HepG2 (cell line): ENCODE measurements around the gene BFSP1. TPM values are rescaled to one million over a fixed set of nuclear protein-coding genes. Genes with fewer than 3 reads are reported as not detected.

Experiments used
- CHD2 ChIP-seq: IDR thresholded peaks from 2 replicates; pipeline ENCODE4 v1.6.1; 2011; ENCODE audit warnings: low read depth, low read length, improper control_type of control experiment
- HIVEP1 ChIP-seq: sonication (generic); formaldehyde crosslinking; IDR thresholded peaks from 2 replicates; pipeline ENCODE4 v1.4.0; 2020; ENCODE audit warnings: mild to moderate bottlenecking, missing genetic modification reagents
- HMG20B ChIP-seq: conservative IDR thresholded peaks from 2 replicates; pipeline ENCODE4 v1.6.1; 2016; ENCODE audit warnings: missing genetic modification reagents, missing compliant biosample characterization
- HNRNPUL1 ChIP-seq: fragments of 200-400 bp; formaldehyde crosslinking; IDR thresholded peaks from 2 replicates; pipeline ENCODE4 v1.6.1; 2017; ENCODE audit warnings: low read depth, mild to moderate bottlenecking, low read length, moderate library complexity
- HOXA3 ChIP-seq: sonication (generic); formaldehyde crosslinking; IDR thresholded peaks from 2 replicates; pipeline ENCODE4 v1.5.0; 2020; ENCODE audit warnings: missing genetic modification reagents
- KLF13 ChIP-seq: sonication (generic); formaldehyde crosslinking; IDR thresholded peaks from 2 replicates; pipeline ENCODE4 v1.4.0; 2020; ENCODE audit warnings: mild to moderate bottlenecking, missing genetic modification reagents
- MED8 ChIP-seq: sonication (generic); formaldehyde crosslinking; IDR thresholded peaks from 2 replicates; pipeline ENCODE4 v1.8.1; 2023; ENCODE audit warnings: mild to moderate bottlenecking, missing genetic modification reagents; ENCODE audit not compliant: insufficient replicate concordance
- MNT ChIP-seq: fragments of 450-650 bp; IDR thresholded peaks from 2 replicates; pipeline ENCODE4 v1.6.1; 2016
- SNAI1 ChIP-seq: sonication (generic); formaldehyde crosslinking; IDR thresholded peaks from 2 replicates; pipeline ENCODE4 v1.5.0; 2020; ENCODE audit warnings: mild to moderate bottlenecking, missing genetic modification reagents, borderline replicate concordance
- SP2 ChIP-seq: sonication (generic); formaldehyde crosslinking; IDR thresholded peaks from 2 replicates; pipeline ENCODE4 v1.5.1; 2020; ENCODE audit warnings: mild to moderate bottlenecking, missing genetic modification reagents
- TEAD2 ChIP-seq: sonication (generic); formaldehyde crosslinking; IDR thresholded peaks from 2 replicates; pipeline ENCODE4 v1.9.0; 2021; ENCODE audit warnings: missing genetic modification reagents
- ZNF407 ChIP-seq: sonication (generic); formaldehyde crosslinking; IDR thresholded peaks from one replicate; pipeline ENCODE4 v1.5.1; 2020; ENCODE audit warnings: mild to moderate bottlenecking, missing genetic modification reagents; ENCODE audit errors: not compliant biosample characterization
- ZNF556 ChIP-seq: sonication (generic); formaldehyde crosslinking; IDR thresholded peaks from 2 replicates; pipeline ENCODE4 v1.4.0; 2020; ENCODE audit warnings: mild to moderate bottlenecking, missing genetic modification reagents, borderline replicate concordance
- ZXDC ChIP-seq: sonication (generic); formaldehyde crosslinking; IDR thresholded peaks from 2 replicates; pipeline ENCODE4 v1.5.0; 2020; ENCODE audit warnings: mild to moderate bottlenecking, missing genetic modification reagents
- polyA plus RNA-seq, 8 experiments: library from polyadenylated mRNA; depleted of rRNA in 3 of 8; stranded (reverse) in 7 of 8; unstranded in 1 of 8; fragments of >200 nt; fragmentation: Illumina TruSeq in 4 of 8; extraction: Trizol in 4 of 8; gene quantifications; 2 replicates each; pipeline versions ENCODE4 v1.2.1 to v1.2.3, GENCODE V29; 2011 to 2016; ENCODE audit warnings: low read depth in 4 of 8, missing spikeins in 1 of 8, mixed read lengths in 1 of 8; ENCODE audit not compliant: insufficient read depth in 1 of 8
- total RNA-seq, 5 experiments: library from RNA; depleted of rRNA; stranded (reverse); fragments of >200 nt; fragmentation: Illumina TruSeq; extraction: Trizol; gene quantifications; 2 replicates each; pipeline ENCODE4 v1.2.3, GENCODE V29; 2016; ENCODE audit warnings: low read depth in 1 of 5
- TF ChIP-seq, protein P1 (sequence below): sonication (generic); formaldehyde crosslinking; IDR thresholded peaks from 2 replicates; pipeline ENCODE4 v1.5.1; 2020; ENCODE audit warnings: missing genetic modification reagents, mild to moderate bottlenecking, borderline replicate concordance

The BFSP1 gene
- total and polyA plus RNA-seq, 2 of the 13 experiments (the other 11 are each of a cell fraction or from before 2014, with no cell fraction given) = 0.22 to 0.26 TPM

GRCh38 chr20:17569616-17570346 is 38.6 kb upstream of the BFSP1 start, which contains the start of gene DSTN (continued):
- peak; percentile 97 for TF ChIP-seq ZNF407
- 0 out of 2 replicates have a peak, but pooled peaks have one; percentile 7 for TF ChIP-seq ZNF556 (CRISPR knock-in tag)
- peak; percentile 74 for TF ChIP-seq HOXA3 (CRISPR knock-in tag)
- 0 out of 2 replicates have a peak, but pooled peaks have one; percentile 30 for TF ChIP-seq HIVEP1 (CRISPR knock-in tag)
- TF ChIP-seq HNRNPUL1 = peak; percentile 28; the same call in 1 of the 2 replicates
- peak; percentile 84; the same call in 1 of the 2 replicates for TF ChIP-seq KLF13 (CRISPR knock-in tag)
- TF ChIP-seq, protein P1, sequence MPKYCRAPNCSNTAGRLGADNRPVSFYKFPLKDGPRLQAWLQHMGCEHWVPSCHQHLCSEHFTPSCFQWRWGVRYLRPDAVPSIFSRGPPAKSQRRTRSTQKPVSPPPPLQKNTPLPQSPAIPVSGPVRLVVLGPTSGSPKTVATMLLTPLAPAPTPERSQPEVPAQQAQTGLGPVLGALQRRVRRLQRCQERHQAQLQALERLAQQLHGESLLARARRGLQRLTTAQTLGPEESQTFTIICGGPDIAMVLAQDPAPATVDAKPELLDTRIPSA (CRISPR knock-in tag) = peak; percentile 90; the same call in 1 of the 2 replicates
- TF ChIP-seq SP2 (CRISPR knock-in tag) = peak; percentile 58; the same call in 1 of the 2 replicates
- peak; percentile 53; the same call in 1 of the 2 replicates for TF ChIP-seq SNAI1 (CRISPR knock-in tag)
- 0 out of 2 replicates have a peak, but pooled peaks have one; percentile 49 for TF ChIP-seq CHD2
- TF ChIP-seq HMG20B (CRISPR knock-in tag) = 0 out of 2 replicates have a peak, but pooled peaks have one; percentile 39
- peak; percentile 20; the same call in 1 of the 2 replicates for TF ChIP-seq ZXDC (CRISPR knock-in tag)
- no peak for TF ChIP-seq TEAD2 (CRISPR knock-in tag)
- TF ChIP-seq MED8 (CRISPR knock-in tag) = no peak
- TF ChIP-seq MNT = peak; percentile 10; the same call in 1 of the 2 replicates
